ENCODE data around the gene CRISPLD2. TPM values are rescaled to one million over a fixed set of nuclear protein-coding genes. Genes with fewer than 3 reads are reported as not detected.

CRISPLD2 gene
- polyA plus RNA-seq, 1 experiment: 103 TPM

GRCh38 chr16:84847564-84848355 lies 28.0 kb downstream of the CRISPLD2 start:
- ChIA-PET POLR2A (no interaction called here), CTCF (interaction anchor here (1.0 kb wide), 1 partner anchor 93 kb away, joined by 5 read pairs; no protein-coding TSS in a partner anchor)
- no peak for DNase-seq (ENCODE audit: low read depth, low spot score)

GRCh38 chr16:84848986-84849634 lies 29.3 kb downstream of the CRISPLD2 start:
- DNase-seq (ENCODE audit: low read depth, low spot score): no peak
- no peak overlapping the region for H3K27ac ChIP-seq (ENCODE audit: low read depth, low read length)
- ChIA-PET CTCF (no interaction called here), POLR2A (interaction anchor here (0.6 to 1.0 kb wide), 3 partner anchors 11 to 167 kb away, joined by 3 to 6 read pairs (median 4); no protein-coding TSS in a partner anchor)
- H3K9me3 ChIP-seq (ENCODE audit: control insufficient read depth, insufficient read depth, low read length): peaks cover 7% of the 10 kb centered on the region
- H3K27me3 ChIP-seq (ENCODE audit: control insufficient read depth, insufficient read depth, low read length): no peaks in the 10 kb centered on the region
- TF ChIP-seq CTCF (IDR thresholded peaks at IDR 0.05; ENCODE audit: low read depth, low read length): no peak
- no peak overlapping the region for H3K4me3 ChIP-seq (ENCODE audit: low read depth, low read length)

More at GRCh38 chr16:84847564-84848355, 28.0 kb downstream of the CRISPLD2 start:
- Histone ChIP-seq H3K4me3 (ENCODE audit: low read depth, low read length) (no peak overlapping the region), H3K27me3 (ENCODE audit: control insufficient read depth, insufficient read depth, low read length) (no peaks in the 10 kb centered on the region), H3K9me3 (ENCODE audit: control insufficient read depth, insufficient read depth, low read length) (peaks cover 7% of the 10 kb centered on the region), H3K27ac (ENCODE audit: low read depth, low read length) (no peak overlapping the region)
- TF ChIP-seq CTCF (IDR thresholded peaks at IDR 0.05; ENCODE audit: low read depth, low read length): no peak

- ChIA-PET POLR2A (interaction anchor here (0.6 to 2.5 kb wide), 4 partner anchors 11 to 166 kb away, joined by 3 to 11 read pairs (median 5); partner anchors contain the start of gene CRISPLD2), CTCF (no interaction called here)
These were observed 30.0 kb downstream of the CRISPLD2 start for GRCh38 chr16:84849751-84850150.

GRCh38 chr16:84850714-84851113 lies 30.9 kb downstream of the CRISPLD2 start:
- Histone ChIP-seq H3K9me3 (ENCODE audit: control insufficient read depth, insufficient read depth, low read length) (peaks cover 7% of the 10 kb centered on the region), H3K27ac (ENCODE audit: low read depth, low read length) (peak overlapping the region; percentile 78), H3K4me3 (ENCODE audit: low read depth, low read length) (no peak overlapping the region), H3K27me3 (ENCODE audit: control insufficient read depth, insufficient read depth, low read length) (no peaks in the 10 kb centered on the region)
- ChIA-PET CTCF (no interaction called here), POLR2A (interaction anchor here (0.7 to 2.5 kb wide), 4 partner anchors 14 to 86 kb away, joined by 4 to 11 read pairs (median 7); partner anchors contain the start of gene CRISPLD2)
- no peak for TF ChIP-seq CTCF (IDR thresholded peaks at IDR 0.05; ENCODE audit: low read depth, low read length)
- no peak for DNase-seq (ENCODE audit: low read depth, low spot score)

More at GRCh38 chr16:84849751-84850150, 30.0 kb downstream of the CRISPLD2 start:
- no peak for TF ChIP-seq CTCF (IDR thresholded peaks at IDR 0.05; ENCODE audit: low read depth, low read length)
- H3K27me3 ChIP-seq (ENCODE audit: control insufficient read depth, insufficient read depth, low read length): no peaks in the 10 kb centered on the region
- no peak for DNase-seq (ENCODE audit: low read depth, low spot score)
- no peak overlapping the region for H3K4me3 ChIP-seq (ENCODE audit: low read depth, low read length)
- peaks cover 7% of the 10 kb centered on the region for H3K9me3 ChIP-seq (ENCODE audit: control insufficient read depth, insufficient read depth, low read length)
- no peak overlapping the region for H3K27ac ChIP-seq (ENCODE audit: low read depth, low read length)

Measured in AG04450 (cell line).